Measurements from ENCODE around the gene GSG1L.

The GSG1L gene

DNA sequence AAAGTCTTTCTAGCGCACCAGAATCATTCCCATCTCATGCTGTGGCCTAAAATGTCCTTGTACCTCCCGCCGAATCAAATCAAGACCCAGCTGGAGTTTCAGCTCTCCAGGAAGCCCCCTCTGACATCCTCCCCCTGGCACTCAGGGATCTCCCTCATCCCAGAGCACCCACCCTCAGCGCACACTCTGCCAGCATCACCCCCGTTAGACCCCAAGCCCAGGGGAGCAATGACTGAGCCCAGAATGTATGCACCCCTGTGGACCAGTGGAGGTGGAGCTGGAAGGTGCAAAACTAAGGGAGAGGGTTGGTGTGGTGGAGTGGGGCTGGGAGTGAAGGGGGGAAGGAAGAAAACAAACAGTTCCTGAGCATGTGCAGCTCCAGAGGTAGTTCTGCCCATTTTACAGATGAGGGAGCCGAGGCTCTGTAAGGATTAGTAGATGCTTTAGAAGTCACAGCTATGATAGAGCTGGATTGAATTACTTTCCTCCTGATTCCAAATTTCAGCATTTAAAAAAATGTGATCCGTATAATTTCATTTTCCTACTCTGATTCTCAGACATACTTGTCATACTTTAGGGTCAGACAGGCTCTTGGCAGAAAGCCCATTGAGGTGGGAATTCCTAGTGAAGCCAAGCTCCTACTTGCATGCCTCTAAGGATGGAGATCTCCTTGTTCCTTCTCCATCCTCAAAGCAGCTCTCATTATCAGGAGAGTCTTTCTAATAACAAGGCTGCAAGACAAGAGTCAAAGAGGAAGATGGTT lies 270.8 kb downstream of the GSG1L start:
- no peaks in the 10 kb centered on the region for H3K36me3 ChIP-seq (replicated peaks)
- in situ Hi-C loops (cut with MboI; ENCODE audit: low sequenced_read_pairs): no loop called here
- no peaks in the 10 kb centered on the region for H3K9me3 ChIP-seq
- H3K27me3 ChIP-seq (ENCODE audit: low read depth): no peaks in the 10 kb centered on the region
- no peaks in the 10 kb centered on the region for H3K4me1 ChIP-seq
- no peak for DNase-seq (ENCODE audit: low spot score in 2 of 2)
- no peak overlapping the region for H3K4me3 ChIP-seq

- Histone ChIP-seq H3K4me1 (no peaks in the 10 kb centered on the region), H3K9me3 (no peaks in the 10 kb centered on the region), H3K36me3 (replicated peaks) (no peaks in the 10 kb centered on the region), H3K4me3 (no peak overlapping the region), H3K27me3 (ENCODE audit: low read depth) (no peaks in the 10 kb centered on the region)
- no peak for DNase-seq (ENCODE audit: low spot score in 2 of 2)
- in situ Hi-C loops (cut with MboI; ENCODE audit: low sequenced_read_pairs): no loop called here
These were observed 272.2 kb downstream of the GSG1L start for GRCh38 chr16:27791404-27791719.

- no peaks in the 10 kb centered on the region for H3K27me3 ChIP-seq (ENCODE audit: low read depth)
- in situ Hi-C loops (cut with MboI; ENCODE audit: low sequenced_read_pairs): no loop called here
- H3K36me3 ChIP-seq (replicated peaks): no peaks in the 10 kb centered on the region
- H3K9me3 ChIP-seq: no peaks in the 10 kb centered on the region
- no peak for DNase-seq (ENCODE audit: low spot score in 2 of 2)
- no peak overlapping the region for H3K4me3 ChIP-seq
- no peaks in the 10 kb centered on the region for H3K4me1 ChIP-seq
These were observed 272.7 kb downstream of the GSG1L start for GRCh38 chr16:27790546-27791403.

- H3K36me3 ChIP-seq (replicated peaks): no peaks in the 10 kb centered on the region
- H3K4me3 ChIP-seq: no peak overlapping the region
- DNase-seq (ENCODE audit: low spot score in 2 of 2): no peak
- H3K4me1 ChIP-seq: no peaks in the 10 kb centered on the region
- in situ Hi-C loops (cut with MboI; ENCODE audit: low sequenced_read_pairs): no loop called here
- H3K27me3 ChIP-seq (ENCODE audit: low read depth): no peaks in the 10 kb centered on the region
- no peaks in the 10 kb centered on the region for H3K9me3 ChIP-seq
These were observed 273.8 kb downstream of the GSG1L start for GRCh38 chr16:27789595-27790241.

GRCh38 chr16:27789150-27789549 lies 274.4 kb downstream of the GSG1L start:
- no peaks in the 10 kb centered on the region for H3K9me3 ChIP-seq
- no peak for DNase-seq (ENCODE audit: low spot score in 2 of 2)
- no peak overlapping the region for H3K4me3 ChIP-seq
- in situ Hi-C loops (cut with MboI; ENCODE audit: low sequenced_read_pairs): no loop called here
- no peaks in the 10 kb centered on the region for H3K4me1 ChIP-seq
- no peaks in the 10 kb centered on the region for H3K27me3 ChIP-seq (ENCODE audit: low read depth)
- H3K36me3 ChIP-seq (replicated peaks): no peaks in the 10 kb centered on the region

DNA sequence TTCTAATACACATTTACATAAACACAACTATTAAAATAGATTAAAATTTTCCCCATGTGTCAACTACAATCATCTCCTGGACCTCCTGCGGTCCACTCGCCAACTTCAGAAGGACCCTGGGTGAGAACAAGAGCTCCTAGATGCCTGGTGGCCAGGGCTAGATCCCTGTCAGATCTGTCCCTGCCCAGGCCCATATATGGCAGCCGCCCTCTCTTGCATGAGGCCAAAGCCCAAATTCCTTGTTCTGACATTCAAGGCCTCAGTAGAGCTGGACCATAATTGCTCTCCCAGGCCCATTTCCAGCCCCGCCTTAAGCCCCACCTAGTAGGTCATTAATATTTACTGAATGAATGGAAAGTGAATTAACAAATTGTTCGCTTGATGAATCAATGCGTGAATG lies 275.8 kb downstream of the GSG1L start:
- DNase-seq (ENCODE audit: low spot score in 2 of 2): no peak
- in situ Hi-C loops (cut with MboI; ENCODE audit: low sequenced_read_pairs): no loop called here
- no peaks in the 10 kb centered on the region for H3K4me1 ChIP-seq
- H3K4me3 ChIP-seq: no peak overlapping the region
- no peaks in the 10 kb centered on the region for H3K36me3 ChIP-seq (replicated peaks)
- H3K9me3 ChIP-seq: no peaks in the 10 kb centered on the region
- H3K27me3 ChIP-seq (ENCODE audit: low read depth): no peaks in the 10 kb centered on the region

- Histone ChIP-seq H3K4me3 (no peak overlapping the region), H3K9me3 (no peaks in the 10 kb centered on the region), H3K36me3 (replicated peaks) (no peaks in the 10 kb centered on the region), H3K4me1 (no peaks in the 10 kb centered on the region), H3K27me3 (ENCODE audit: low read depth) (no peaks in the 10 kb centered on the region)
- in situ Hi-C loops (cut with MboI; ENCODE audit: low sequenced_read_pairs): no loop called here
- no peak for DNase-seq (ENCODE audit: low spot score in 2 of 2)
These were observed 276.4 kb downstream of the GSG1L start for GRCh38 chr16:27786923-27787625.

- Histone ChIP-seq H3K9me3 (no peaks in the 10 kb centered on the region), H3K4me3 (no peak overlapping the region), H3K4me1 (no peaks in the 10 kb centered on the region), H3K27me3 (ENCODE audit: low read depth) (no peaks in the 10 kb centered on the region), H3K36me3 (replicated peaks) (no peaks in the 10 kb centered on the region)
- no peak for DNase-seq (ENCODE audit: low spot score in 2 of 2)
- in situ Hi-C loops (cut with MboI; ENCODE audit: low sequenced_read_pairs): no loop called here
These were observed 277.1 kb downstream of the GSG1L start for GRCh38 chr16:27786221-27786922.

DNA sequence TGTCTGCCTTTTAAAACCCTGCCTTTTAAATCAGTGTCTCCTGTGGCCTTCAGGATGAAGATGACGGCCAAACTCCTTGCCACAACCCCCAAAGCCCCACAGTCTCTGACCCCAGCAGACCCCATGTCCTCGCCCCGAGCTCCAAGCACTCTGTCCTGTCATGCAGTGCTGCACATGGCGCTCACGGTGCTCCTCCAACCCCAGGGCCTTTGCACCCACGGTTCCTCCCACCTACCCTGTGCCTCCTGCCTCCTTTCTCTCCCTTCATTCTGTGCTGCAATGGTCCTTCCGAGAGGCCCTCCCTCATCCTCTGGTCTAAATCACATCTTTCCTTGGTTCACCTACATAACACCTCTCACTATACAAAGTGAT lies 278.2 kb downstream of the GSG1L start:
- DNase-seq (ENCODE audit: low spot score in 2 of 2): no peak
- no peaks in the 10 kb centered on the region for H3K36me3 ChIP-seq (replicated peaks)
- H3K4me3 ChIP-seq: no peak overlapping the region
- no peaks in the 10 kb centered on the region for H3K27me3 ChIP-seq (ENCODE audit: low read depth)
- no peaks in the 10 kb centered on the region for H3K9me3 ChIP-seq
- in situ Hi-C loops (cut with MboI; ENCODE audit: low sequenced_read_pairs): no loop called here
- no peaks in the 10 kb centered on the region for H3K4me1 ChIP-seq

GRCh38 chr16:27784351-27785306 lies 278.9 kb downstream of the GSG1L start:
- Histone ChIP-seq H3K9me3 (no peaks in the 10 kb centered on the region), H3K4me3 (no peak overlapping the region), H3K4me1 (no peaks in the 10 kb centered on the region), H3K36me3 (replicated peaks) (no peaks in the 10 kb centered on the region), H3K27me3 (ENCODE audit: low read depth) (no peaks in the 10 kb centered on the region)
- no peak for DNase-seq (ENCODE audit: low spot score in 2 of 2)
- in situ Hi-C loops (cut with MboI; ENCODE audit: low sequenced_read_pairs): no loop called here

- Histone ChIP-seq H3K4me1 (no peaks in the 10 kb centered on the region), H3K36me3 (replicated peaks) (no peaks in the 10 kb centered on the region), H3K27me3 (ENCODE audit: low read depth) (no peaks in the 10 kb centered on the region), H3K9me3 (no peaks in the 10 kb centered on the region), H3K4me3 (no peak overlapping the region)
- in situ Hi-C loops (cut with MboI; ENCODE audit: low sequenced_read_pairs): no loop called here
- no peak for DNase-seq (ENCODE audit: low spot score in 2 of 2)
These were observed 281.3 kb downstream of the GSG1L start for GRCh38 chr16:27781981-27782880.

DNA sequence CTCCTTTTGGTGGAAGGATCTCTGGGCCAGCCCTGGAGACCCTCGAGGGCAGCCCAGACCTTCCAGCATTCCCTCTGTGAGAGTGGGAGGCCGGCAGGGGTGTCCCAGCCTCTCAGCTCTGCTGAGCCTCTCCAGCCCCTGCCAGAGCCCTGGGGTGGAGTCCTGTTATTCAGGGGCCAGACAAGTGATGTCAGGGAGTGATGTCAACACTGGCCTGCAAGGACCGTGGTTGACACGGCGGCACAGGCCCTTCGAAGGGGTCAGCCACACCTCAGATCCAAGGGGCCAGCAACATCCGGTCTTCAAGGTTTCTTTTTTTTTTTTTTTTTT lies 282.4 kb downstream of the GSG1L start:
- no peaks in the 10 kb centered on the region for H3K4me1 ChIP-seq
- no peaks in the 10 kb centered on the region for H3K36me3 ChIP-seq (replicated peaks)
- no peak for DNase-seq (ENCODE audit: low spot score in 2 of 2)
- no peaks in the 10 kb centered on the region for H3K9me3 ChIP-seq
- in situ Hi-C loops (cut with MboI; ENCODE audit: low sequenced_read_pairs): no loop called here
- no peak overlapping the region for H3K4me3 ChIP-seq
- H3K27me3 ChIP-seq (ENCODE audit: low read depth): no peaks in the 10 kb centered on the region

All from HAP-1 (cell line).